H1 (cell line): Measurements from ENCODE around the gene EFR3B. TPM values are rescaled to one million over a fixed set of nuclear protein-coding genes. Genes with fewer than 3 reads are reported as not detected.

Experiments used
- CTCF ChIA-PET: fragments of 300-600 bp; sonication (Branson Sonifier 250); formaldehyde crosslinking; loops from one replicate; lab custom pipeline; 2021; ENCODE audit not compliant: partially characterized antibody; lab: Charles Lee
- POLR2A ChIA-PET: fragments of 300-600 bp; sonication (Branson Sonifier 250); formaldehyde crosslinking; loops from one replicate; lab custom pipeline; 2021; ENCODE audit warnings: inconsistent platforms; ENCODE audit not compliant: partially characterized antibody; lab: Charles Lee
- DNase-seq, 2 experiments: peaks; one replicate each; pipeline versions ENCODE4 v3.0.0 to v3.0.0-alpha.2; 2010 to 2022; ENCODE audit warnings: low spot score in 2 of 2, low read depth in 1 of 2, mixed read lengths in 1 of 2
- FAIRE-seq: peaks from 2 replicates; lab custom pipeline; 2011; peaks lifted over from hg19 to GRCh38; lab: Jason Lieb, UNC
- H2AFZ ChIP-seq: 2 replicates; pipeline ENCODE4 v1.8.1; 2012; ENCODE audit warnings: low read length, inconsistent platforms
- H2AK5ac ChIP-seq: 2 replicates; pipeline ENCODE4 v1.6.1; 2013; ENCODE audit warnings: low read depth, low read length
- H2BK120ac ChIP-seq: replicated peaks from 2 replicates; pipeline ENCODE3; 2013; ENCODE audit warnings: low read depth, low read length, inconsistent platforms
- H2BK12ac ChIP-seq: 2 replicates; pipeline ENCODE4 v1.6.1; 2013; ENCODE audit warnings: low read depth, low read length
- H2BK15ac ChIP-seq: 2 replicates; pipeline ENCODE4 v1.6.1; 2013; ENCODE audit warnings: low read length
- H2BK20ac ChIP-seq: 2 replicates; pipeline ENCODE4 v1.6.1; 2013; ENCODE audit warnings: low read length
- H2BK5ac ChIP-seq: 2 replicates; pipeline ENCODE4 v1.6.1; 2013; ENCODE audit warnings: low read depth, low read length
- H3K14ac ChIP-seq: 2 replicates; pipeline ENCODE4 v1.6.1; 2013; ENCODE audit warnings: inconsistent platforms; ENCODE audit not compliant: insufficient read length
- H3K18ac ChIP-seq: 2 replicates; pipeline ENCODE4 v1.6.1; 2013; ENCODE audit warnings: low read length; ENCODE audit errors: extremely low read depth
- H3K23ac ChIP-seq: 2 replicates; pipeline ENCODE4 v1.6.1; 2013; ENCODE audit warnings: inconsistent platforms; ENCODE audit not compliant: insufficient read length
- H3K23me2 ChIP-seq: 2 replicates; pipeline ENCODE4 v1.6.1; 2013; ENCODE audit warnings: low read depth, low read length
- H3K27ac ChIP-seq: 2 replicates; pipeline ENCODE4 v1.6.1; 2011; ENCODE audit warnings: low read depth, low read length, inconsistent platforms
- H3K27me3 ChIP-seq, 4 experiments: replicated peaks in 1 of 4; 1 replicate in 1 of 4; 2 replicates in 3 of 4; pipeline versions ENCODE4 v1.6.1 to v1.8.1; 2011 to 2013; ENCODE audit warnings: low read length in 3 of 4, mild to moderate bottlenecking in 3 of 4, inconsistent platforms in 2 of 4, mixed read lengths in 2 of 4, moderate library complexity in 1 of 4; ENCODE audit not compliant: control insufficient read depth in 3 of 4, insufficient read depth in 3 of 4; ENCODE audit errors: extremely low read depth in 1 of 4
- H3K36me3 ChIP-seq, 4 experiments: 2 replicates each; pipeline versions ENCODE4 v1.6.1 to v1.8.1; 2011 to 2013; ENCODE audit warnings: mild to moderate bottlenecking in 4 of 4, low read length in 3 of 4, moderate library complexity in 2 of 4, control low read depth in 1 of 4, inconsistent platforms in 1 of 4; ENCODE audit not compliant: insufficient read depth in 4 of 4, control insufficient read depth in 2 of 4
- H3K4ac ChIP-seq: replicated peaks from 2 replicates; pipeline ENCODE3; 2013; ENCODE audit warnings: low read length, low read depth, mixed read lengths, inconsistent platforms; ENCODE audit not compliant: insufficient read length
- H3K4me1 ChIP-seq, 4 experiments: replicated peaks in 1 of 4; 1 replicate in 1 of 4; 2 replicates in 3 of 4; pipeline versions ENCODE4 v1.6.1 to v1.8.1; 2011 to 2013; ENCODE audit warnings: low read length in 3 of 4, inconsistent platforms in 2 of 4, mixed read lengths in 1 of 4; ENCODE audit not compliant: insufficient read depth in 4 of 4, control insufficient read depth in 3 of 4
- H3K4me2 ChIP-seq, 2 experiments: 2 replicates each; pipeline versions ENCODE4 v1.6.1 to v1.8.1; 2011 to 2013; ENCODE audit warnings: low read depth in 2 of 2, low read length in 2 of 2, control low read depth in 1 of 2, inconsistent platforms in 1 of 2, mild to moderate bottlenecking in 1 of 2; ENCODE audit not compliant: insufficient read depth in 1 of 2
- H3K4me3 ChIP-seq, 4 experiments: fragments of 200-600, 300-600 bp in 1 of 4; sonication (generic), shearing (Covaris generic), sonication (Bioruptor Twin) in 1 of 4; 2 replicates each; pipeline versions ENCODE4 v1.5.1 to v1.8.1; 2011 to 2016; ENCODE audit warnings: low read length in 4 of 4, low read depth in 3 of 4, control low read depth in 2 of 4, inconsistent platforms in 2 of 4, mild to moderate bottlenecking in 2 of 4, mixed read lengths in 1 of 4, moderate library complexity in 1 of 4; ENCODE audit not compliant: insufficient read depth in 2 of 4; ENCODE audit errors: extremely low read depth in 1 of 4
- H3K56ac ChIP-seq: replicated peaks from 2 replicates; pipeline ENCODE3; 2013; ENCODE audit warnings: low read depth, mild to moderate bottlenecking, mixed read lengths, low read length, inconsistent platforms; ENCODE audit not compliant: insufficient read length
- H3K79me1 ChIP-seq: 2 replicates; pipeline ENCODE4 v1.6.1; 2013; ENCODE audit warnings: low read depth, low read length, control low read depth
- H3K79me2 ChIP-seq, 2 experiments: 2 replicates each; pipeline versions ENCODE4 v1.6.1 to v1.8.1; 2012 to 2013; ENCODE audit warnings: low read length in 2 of 2, mild to moderate bottlenecking in 2 of 2, inconsistent platforms in 1 of 2; ENCODE audit not compliant: insufficient read depth in 2 of 2, control insufficient read depth in 1 of 2
- H3K9ac ChIP-seq, 4 experiments: replicated peaks in 1 of 4; 1 replicate in 1 of 4; 2 replicates in 3 of 4; pipeline versions ENCODE4 v1.6.1 to v1.8.1; 2011 to 2013; ENCODE audit warnings: low read depth in 3 of 4, low read length in 3 of 4, control low read depth in 2 of 4, mild to moderate bottlenecking in 2 of 4, moderate library complexity in 2 of 4, inconsistent platforms in 1 of 4; ENCODE audit errors: extremely low read depth in 1 of 4
- H3K9me3 ChIP-seq, 2 experiments: 2 replicates each; pipeline versions ENCODE4 v1.6.1 to v1.8.1; 2012 to 2013; ENCODE audit warnings: mild to moderate bottlenecking in 2 of 2, moderate library complexity in 2 of 2, control low read depth in 1 of 2, inconsistent platforms in 1 of 2, low read depth in 1 of 2, low read length in 1 of 2, mixed read lengths in 1 of 2; ENCODE audit not compliant: insufficient read depth in 2 of 2
- H4K20me1 ChIP-seq, 2 experiments: replicated peaks in 1 of 2; 2 replicates each; pipeline versions ENCODE3 to v1.8.1; 2011 to 2013; ENCODE audit warnings: inconsistent platforms in 2 of 2, low read length in 2 of 2, mild to moderate bottlenecking in 1 of 2; ENCODE audit not compliant: insufficient read depth in 2 of 2, control insufficient read depth in 1 of 2
- H4K5ac ChIP-seq: 2 replicates; pipeline ENCODE4 v1.6.1; 2013; ENCODE audit warnings: low read length, low read depth, mixed read lengths, inconsistent platforms; ENCODE audit not compliant: insufficient read length
- H4K8ac ChIP-seq: 2 replicates; pipeline ENCODE4 v1.8.0; 2013; ENCODE audit warnings: mild to moderate bottlenecking, moderate library complexity, low read length, inconsistent platforms; ENCODE audit not compliant: insufficient read depth; ENCODE audit errors: extremely low read depth
- H4K91ac ChIP-seq: replicated peaks from 2 replicates; pipeline ENCODE3; 2013; ENCODE audit warnings: low read length, mixed read lengths, inconsistent platforms; ENCODE audit not compliant: insufficient read length
- KDM5A ChIP-seq: fragments of 200-600 bp; IDR thresholded peaks from 2 replicates; pipeline ENCODE4 v1.7.1; 2012; ENCODE audit warnings: mild to moderate bottlenecking, low read length, inconsistent platforms, mixed read lengths
- WGBS, 2 experiments: shearing (Covaris generic) in 1 of 2; methylation state at CpG; one replicate each; pipeline versions ENCODE4 v1.1.6 to v1.1.7; 2013 to 2015; ENCODE audit warnings: low lambda C conversion rate in 2 of 2, mixed read lengths in 2 of 2, inconsistent platforms in 1 of 2, low coverage in 1 of 2, missing lambda C conversion rate in 1 of 2; ENCODE audit not compliant: insufficient replicate concordance in 2 of 2, insufficient coverage in 1 of 2, insufficient read length in 1 of 2; ENCODE audit errors: extremely low coverage in 1 of 2, missing lambda C conversion rate in 1 of 2; 5-methylcytosine and 5-hydroxymethylcytosine counted together
- polyA plus RNA-seq, 7 experiments: library from polyadenylated mRNA; depleted of rRNA in 3 of 7; stranded (reverse) in 5 of 7; unstranded in 2 of 7; fragments of >200 nt in 5 of 7; fragments of 200-250 nt in 2 of 7; gene quantifications; 1 replicate in 5 of 7; 2 replicates in 1 of 7; 4 replicates in 1 of 7; pipeline versions ENCODE4 v1.2.1 to v1.2.3, GENCODE V29; 2011 to 2013; ENCODE audit warnings: missing spikeins in 2 of 7, mixed read lengths in 2 of 7
- total RNA-seq: library from RNA; stranded (reverse); fragmentation: NEBNext Ultra II Directional; extraction: Animal tissue kit (Norgen Biotek cat#: 25700); gene quantifications from 2 replicates; pipeline ENCODE4 v1.2.1, GENCODE V29; 2021

Gene EFR3B
- total and polyA plus RNA-seq, 2 of the 8 experiments (the other 6 are each of a cell fraction or from before 2014, with no cell fraction given): 3.4 to 9.6 TPM

GRCh38 chr2:25089605-25090315, 47.9 kb downstream of the EFR3B start:
- peak overlapping the region; percentile 60; the same call in 1 of the 2 replicates for H4K8ac ChIP-seq
- no peak for TF ChIP-seq KDM5A

More at GRCh38 chr2:25089605-25090315, 47.9 kb downstream of the EFR3B start:
- 29% methylated on average over 11 of the region's 11 CpGs; no CpG with 5 or more reads in 1 of the 2 experiments for WGBS, 2 experiments
- no peaks in the 10 kb centered on the region; a peak in 1 of 8 replicates for H3K36me3 ChIP-seq
- H4K5ac ChIP-seq: no peak overlapping the region
- H4K20me1 ChIP-seq: peaks cover 2% of the 10 kb centered on the region in 2 experiments
- H3K79me1 ChIP-seq: no peaks in the 10 kb centered on the region
- H3K4me1 ChIP-seq: peaks cover 15 to 28% (median 23%) of the 10 kb centered on the region in 4 experiments
- no peak for FAIRE-seq
- peak overlapping the region; percentile 34 for H4K91ac ChIP-seq
- H3K79me2 ChIP-seq: no peaks in the 10 kb centered on the region
- H3K56ac ChIP-seq: no peak overlapping the region
- H3K4me3 ChIP-seq: peak overlapping the region in 1 of 4 experiments; percentile 16; a peak in 1 of 8 replicates
- peak overlapping the region; percentile 70 for H3K4ac ChIP-seq
- no peak overlapping the region for H3K9ac ChIP-seq
- peak overlapping the region; percentile 35; the same call in 1 of the 2 replicates for H2BK5ac ChIP-seq
- H2BK12ac ChIP-seq: peak overlapping the region; percentile 94; the same call in 1 of the 2 replicates
- CTCF ChIA-PET: interaction anchor here (0.6 to 1.2 kb wide), 7 partner anchors 9 to 74 kb away, joined by 3 to 5 read pairs (median 3); no protein-coding TSS in a partner anchor
- H2BK15ac ChIP-seq: peak overlapping the region; percentile 46; the same call in 1 of the 2 replicates
- H2AFZ ChIP-seq: no peak overlapping the region
- H3K9me3 ChIP-seq: no peaks in the 10 kb centered on the region
- H2BK120ac ChIP-seq: no peak overlapping the region
- peak overlapping the region; percentile 95; the same call in 1 of the 2 replicates for H2BK20ac ChIP-seq
- POLR2A ChIA-PET: interaction anchor here (0.9 kb wide), 1 partner anchor 11 kb away, joined by 3 read pairs; no protein-coding TSS in a partner anchor
- peak in 1 of 2 experiments; percentile 57 for DNase-seq
- peak overlapping the region; percentile 83; the same call in 1 of the 2 replicates for H3K18ac ChIP-seq
- H3K23ac ChIP-seq: no peak overlapping the region
- H2AK5ac ChIP-seq: no peak overlapping the region; the same call in 1 of the 2 replicates
- no peaks in the 10 kb centered on the region for H3K23me2 ChIP-seq
- peaks cover 3 to 20% (median 11%) of the 10 kb centered on the region in 4 experiments; a peak in 4 of 7 replicates for H3K27me3 ChIP-seq
- no peak overlapping the region for H3K14ac ChIP-seq
- H3K4me2 ChIP-seq: peak overlapping the region; percentile 56
- no peak overlapping the region for H3K27ac ChIP-seq
